Muscle of leg (tissue), 11 donors: Measurements from ENCODE around the gene SYT1. TPM values are rescaled to one million over a fixed set of nuclear protein-coding genes. Genes with fewer than 3 reads are reported as not detected.

Experiments used
- DNase-seq: peaks from one replicate; pipeline ENCODE4 v3.0.0; 2013
- H3K27ac ChIP-seq: one replicate; pipeline ENCODE4 v1.5.1; 2013; ENCODE audit warnings: mild to moderate bottlenecking, low read length, control low read depth
- H3K27me3 ChIP-seq: one replicate; pipeline ENCODE4 v1.6.1; 2013; ENCODE audit warnings: low read length; ENCODE audit not compliant: control insufficient read depth, insufficient read depth
- H3K36me3 ChIP-seq: one replicate; pipeline ENCODE4 v1.6.1; 2013; ENCODE audit warnings: low read length; ENCODE audit not compliant: control insufficient read depth, insufficient read depth
- H3K4me1 ChIP-seq: one replicate; pipeline ENCODE4 v1.6.1; 2013; ENCODE audit warnings: low read length; ENCODE audit not compliant: control insufficient read depth, insufficient read depth
- H3K4me3 ChIP-seq: one replicate; pipeline ENCODE4 v1.5.1; 2013; ENCODE audit warnings: low read length, control low read depth
- H3K9me3 ChIP-seq: replicated peaks from 2 replicates; pipeline ENCODE4 v1.6.1; 2013; ENCODE audit warnings: low read depth, low read length; ENCODE audit not compliant: control insufficient read depth
- WGBS: methylation state at CpG from one replicate; pipeline ENCODE4 v1.1.5; 2013; ENCODE audit warnings: missing lambda C conversion rate; ENCODE audit not compliant: insufficient coverage; 5-methylcytosine and 5-hydroxymethylcytosine counted together
- polyA plus RNA-seq, 8 donors: library from polyadenylated mRNA; unstranded; fragments of 120-200 nt; gene quantifications; one replicate each; pipeline versions ENCODE4 v1.2.1 to v1.2.3, GENCODE V29; 2013; ENCODE audit warnings: inconsistent platforms in 1 of 8, low replicate concordance in 1 of 8; ENCODE audit not compliant: insufficient read length in 8 of 8, insufficient read depth in 1 of 8
- total RNA-seq: library from RNA; stranded (reverse); fragments of 120-200 nt; gene quantifications from one replicate; pipeline ENCODE4 v1.2.4, GENCODE V29; 2013

The SYT1 gene
- total and polyA plus RNA-seq, 9 donors: 1.1 to 2.5 (median 1.8) TPM

- no peak for DNase-seq
- H3K27me3 ChIP-seq: no peaks in the 10 kb centered on the region
- no peak overlapping the region for H3K4me3 ChIP-seq
- no peaks in the 10 kb centered on the region for H3K36me3 ChIP-seq
- H3K9me3 ChIP-seq: no peaks in the 10 kb centered on the region
- no peak overlapping the region for H3K27ac ChIP-seq
- H3K4me1 ChIP-seq: no peaks in the 10 kb centered on the region
- no CpG with 5 or more reads among the region's 4 CpGs for WGBS
Observed at GRCh38 chr12:79384551-79384950, 520.0 kb downstream of the SYT1 start.

- peak; percentile 22 for DNase-seq
- no peaks in the 10 kb centered on the region for H3K27me3 ChIP-seq
- no peaks in the 10 kb centered on the region for H3K36me3 ChIP-seq
- H3K4me1 ChIP-seq: no peaks in the 10 kb centered on the region
- H3K4me3 ChIP-seq: no peak overlapping the region
- WGBS: no CpG with 5 or more reads among the region's 1 CpG
- no peaks in the 10 kb centered on the region for H3K9me3 ChIP-seq
- H3K27ac ChIP-seq: no peak overlapping the region
Observed at GRCh38 chr12:79388011-79388410, 523.4 kb downstream of the SYT1 start.

- H3K4me1 ChIP-seq: no peaks in the 10 kb centered on the region
Observed at GRCh38 chr12:79393842-79394241, 529.3 kb downstream of the SYT1 start.

GRCh38 chr12:79397609-79398008 lies 533.0 kb downstream of the SYT1 start:
- H3K9me3 ChIP-seq: no peaks in the 10 kb centered on the region
- no peaks in the 10 kb centered on the region for H3K4me1 ChIP-seq
- no peaks in the 10 kb centered on the region for H3K27me3 ChIP-seq
- no peak overlapping the region for H3K27ac ChIP-seq
- no CpG with 5 or more reads among the region's 2 CpGs for WGBS
- H3K36me3 ChIP-seq: no peaks in the 10 kb centered on the region
- no peak overlapping the region for H3K4me3 ChIP-seq
- no peak for DNase-seq

More at GRCh38 chr12:79393842-79394241, 529.3 kb downstream of the SYT1 start:
- DNase-seq: no peak
- Histone ChIP-seq H3K9me3 (no peaks in the 10 kb centered on the region), H3K27ac (no peak overlapping the region), H3K27me3 (no peaks in the 10 kb centered on the region), H3K36me3 (no peaks in the 10 kb centered on the region), H3K4me3 (no peak overlapping the region)
- no CpG with 5 or more reads among the region's 2 CpGs for WGBS

GRCh38 chr12:79400481-79400880 lies 535.9 kb downstream of the SYT1 start:
- no peaks in the 10 kb centered on the region for H3K27me3 ChIP-seq
- no peaks in the 10 kb centered on the region for H3K4me1 ChIP-seq
- no peak for DNase-seq
- no peaks in the 10 kb centered on the region for H3K36me3 ChIP-seq
- H3K4me3 ChIP-seq: no peak overlapping the region
- no peaks in the 10 kb centered on the region for H3K9me3 ChIP-seq
- no peak overlapping the region for H3K27ac ChIP-seq
- WGBS: 80% methylated on average over 1 of the region's 3 CpGs

GRCh38 chr12:79402606-79403005 lies 538.0 kb downstream of the SYT1 start:
- Histone ChIP-seq H3K4me1 (no peaks in the 10 kb centered on the region), H3K9me3 (no peaks in the 10 kb centered on the region), H3K27ac (no peak overlapping the region), H3K27me3 (no peaks in the 10 kb centered on the region), H3K36me3 (no peaks in the 10 kb centered on the region), H3K4me3 (no peak overlapping the region)
- DNase-seq: no peak
- no CpG with 5 or more reads among the region's 2 CpGs for WGBS

- Histone ChIP-seq H3K27me3 (no peaks in the 10 kb centered on the region), H3K4me1 (no peaks in the 10 kb centered on the region), H3K36me3 (no peaks in the 10 kb centered on the region), H3K27ac (no peak overlapping the region), H3K9me3 (no peaks in the 10 kb centered on the region), H3K4me3 (no peak overlapping the region)
- no CpG with 5 or more reads among the region's 1 CpG for WGBS
- DNase-seq: no peak
Observed at GRCh38 chr12:79406993-79407392, 542.4 kb downstream of the SYT1 start.

GRCh38 chr12:79407671-79408622 lies 543.4 kb downstream of the SYT1 start:
- H3K4me1 ChIP-seq: no peaks in the 10 kb centered on the region
- no peaks in the 10 kb centered on the region for H3K36me3 ChIP-seq
- no peaks in the 10 kb centered on the region for H3K27me3 ChIP-seq
- no peak overlapping the region for H3K27ac ChIP-seq
- no peaks in the 10 kb centered on the region for H3K9me3 ChIP-seq
- no peak overlapping the region for H3K4me3 ChIP-seq
- 65% methylated on average over 3 of the region's 6 CpGs for WGBS
- DNase-seq: peak; percentile 76

GRCh38 chr12:79408689-79409088 lies 544.1 kb downstream of the SYT1 start:
- DNase-seq: no peak
- no peaks in the 10 kb centered on the region for H3K9me3 ChIP-seq
- H3K4me3 ChIP-seq: no peak overlapping the region
- H3K4me1 ChIP-seq: no peaks in the 10 kb centered on the region
- H3K27ac ChIP-seq: no peak overlapping the region
- no peaks in the 10 kb centered on the region for H3K36me3 ChIP-seq
- 54% methylated on average over 2 of the region's 3 CpGs for WGBS
- H3K27me3 ChIP-seq: no peaks in the 10 kb centered on the region

- Histone ChIP-seq H3K27me3 (no peaks in the 10 kb centered on the region), H3K4me3 (no peak overlapping the region), H3K4me1 (no peaks in the 10 kb centered on the region), H3K36me3 (no peaks in the 10 kb centered on the region), H3K27ac (no peak overlapping the region), H3K9me3 (no peaks in the 10 kb centered on the region)
- DNase-seq: peak; percentile 72
- WGBS: no CpG with 5 or more reads among the region's 2 CpGs
Observed at GRCh38 chr12:79409562-79409961, 545.0 kb downstream of the SYT1 start.
